HG03378 (cell line): ENCODE data around the gene ZDHHC16.

Experiments used
- ATAC-seq: cut with Tn5 transposase; IDR thresholded peaks from one replicate; pipeline ENCODE4 v1.9.1; 2021; ENCODE audit warnings: mild to moderate bottlenecking, moderate library complexity; ENCODE audit not compliant: unreplicated experiment

The ZDHHC16 gene

DNA sequence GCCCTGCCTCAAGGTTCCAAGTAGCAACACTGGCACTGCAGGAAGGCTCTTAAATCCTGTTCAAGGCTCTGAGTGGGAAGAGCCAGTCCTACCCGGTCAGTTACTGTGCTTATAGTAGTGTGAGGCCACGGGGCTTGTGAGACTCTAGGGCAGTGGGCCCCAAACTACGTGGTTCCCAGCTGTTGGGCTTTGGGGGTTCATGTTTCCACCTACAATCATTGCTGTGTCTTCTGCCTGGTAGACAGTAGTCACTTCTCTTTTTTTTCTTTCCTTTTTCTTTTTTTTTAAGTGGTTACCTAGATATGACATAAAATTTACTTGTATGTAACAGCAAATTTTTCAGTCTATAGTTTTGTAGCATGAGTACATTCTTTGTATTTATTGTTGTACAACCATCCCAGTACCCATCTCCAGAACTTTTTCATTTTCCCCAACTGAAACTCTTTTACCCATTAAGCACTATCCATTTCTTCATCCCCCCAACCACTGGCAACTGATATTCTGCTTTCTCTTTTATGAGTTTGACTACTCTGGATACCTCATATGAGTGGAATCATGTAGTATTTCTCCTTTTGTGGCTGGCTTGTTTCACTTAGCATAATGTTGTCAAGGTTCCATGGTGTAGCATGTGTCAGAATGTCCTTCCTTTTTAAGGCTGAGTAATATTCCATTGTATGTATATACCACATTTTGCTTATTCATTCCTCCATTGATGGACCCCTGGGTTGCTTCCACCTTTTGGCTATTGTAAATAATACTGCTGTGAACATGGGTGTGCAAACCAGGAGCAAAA, 60.4 kb downstream of the ZDHHC16 start:
- no peak for ATAC-seq
